GM21526 (cell line): ENCODE results near the gene KLK14.

ENCODE experiments used
- ATAC-seq: cut with Tn5 transposase; IDR thresholded peaks from one replicate; pipeline ENCODE4 v1.9.1; 2021; ENCODE audit warnings: moderate library complexity; ENCODE audit not compliant: unreplicated experiment, low FRiP score

The KLK14 gene

DNA sequence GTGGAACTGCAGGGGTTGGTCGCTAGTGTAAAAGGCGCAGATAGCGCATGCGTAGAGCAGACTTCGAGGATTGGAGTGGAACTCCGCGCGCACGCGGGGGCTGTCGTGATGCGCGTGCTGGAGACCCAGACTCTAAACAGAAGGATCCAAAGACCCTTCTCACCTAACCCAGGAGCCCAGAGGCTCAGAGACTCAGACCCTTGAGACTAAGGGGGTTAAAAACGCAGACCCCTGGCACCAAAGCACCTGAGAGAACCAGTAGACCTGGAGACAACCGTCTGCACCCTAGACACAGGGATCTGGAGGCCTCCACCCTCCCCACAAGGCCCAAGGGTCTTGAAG lies 26.1 kb upstream of the KLK14 start:
- peak; percentile 26 for ATAC-seq

GRCh38 chr19:51108066-51108804 lies 25.5 kb upstream of the KLK14 start, which contains the start of gene CTU1:
Gene CTU1, minus strand, starts transcription at chr19:51108409. Its CDS starts 3,840 bp downstream, at chr19:51104569.
- peak; percentile 87 for ATAC-seq

DNA sequence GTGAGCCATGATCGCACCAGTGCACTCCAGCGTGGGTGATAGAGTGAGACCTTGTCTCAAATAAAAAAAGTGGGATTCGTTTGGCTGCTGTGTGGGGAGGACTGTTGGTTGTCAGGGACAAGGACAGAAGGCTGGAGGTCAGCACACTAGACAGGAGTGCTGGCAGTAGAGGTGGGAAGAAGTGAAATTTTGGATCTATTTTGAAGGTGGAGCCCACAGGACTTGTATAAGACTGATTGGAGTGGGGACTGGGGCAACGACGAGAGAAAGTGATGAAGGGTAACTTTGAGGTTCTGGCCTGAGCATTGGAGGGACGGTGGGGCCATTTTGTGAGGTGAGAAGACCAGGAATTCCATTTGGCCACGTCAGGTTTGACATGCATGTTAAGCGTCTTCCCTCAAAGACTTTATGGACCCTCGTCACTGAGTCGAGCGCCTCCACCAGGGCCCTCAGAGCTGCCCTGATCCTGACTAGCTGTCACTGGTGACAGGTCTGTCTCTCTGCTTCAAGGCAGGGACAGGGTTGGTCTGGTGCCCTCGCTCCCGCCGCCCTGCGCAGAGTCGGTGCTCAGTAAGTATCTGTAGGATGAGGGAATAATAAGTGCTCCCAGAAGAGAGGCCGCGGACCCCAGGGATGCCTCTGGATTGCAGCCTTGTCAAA lies 24.8 kb upstream of the KLK14 start:
- peak; percentile 9 for ATAC-seq

GRCh38 chr19:51103926-51104341 lies 21.2 kb upstream of the KLK14 start:
- ATAC-seq = no peak

DNA sequence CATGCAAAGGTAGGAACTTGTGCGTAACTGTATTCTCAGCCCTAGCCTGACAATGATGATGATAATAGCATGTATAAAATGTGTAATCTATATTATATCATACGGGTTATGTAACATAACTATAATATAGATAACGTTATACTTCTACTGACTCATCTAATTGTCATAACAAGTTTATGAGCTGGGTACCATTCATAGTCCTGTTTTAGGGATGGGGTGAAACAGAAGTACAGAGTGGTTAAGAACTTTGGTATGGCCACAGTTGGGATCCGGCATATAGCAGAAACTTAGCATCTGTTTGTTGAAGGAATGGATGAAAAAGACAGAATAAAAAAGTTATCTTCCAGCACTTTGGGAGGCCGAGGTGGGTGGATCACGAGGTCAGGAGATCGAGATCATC lies 20.3 kb upstream of the KLK14 start:
- no peak for ATAC-seq

GRCh38 chr19:51101171-51101865 lies 18.6 kb upstream of the KLK14 start:
- ATAC-seq = no peak

GRCh38 chr19:51100601-51101000 lies 17.9 kb upstream of the KLK14 start:
- no peak for ATAC-seq

DNA sequence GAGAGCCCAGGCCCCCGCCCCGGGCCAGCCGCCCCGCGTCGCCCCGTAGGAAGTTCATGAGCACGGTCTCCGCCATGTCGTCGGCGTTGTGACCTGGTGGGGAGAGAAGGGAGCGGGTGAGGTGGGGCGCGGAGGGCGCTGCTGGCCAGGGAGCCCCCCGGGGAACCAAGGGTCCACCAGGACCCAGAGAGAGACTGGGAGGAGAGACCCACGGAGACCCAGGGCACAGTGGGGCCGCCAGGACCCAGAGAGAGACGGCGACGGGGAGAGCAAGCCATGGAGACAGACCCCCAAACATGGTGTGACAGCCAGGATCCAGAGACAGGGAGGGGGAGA lies 16.3 kb upstream of the KLK14 start:
- ATAC-seq = no peak

DNA sequence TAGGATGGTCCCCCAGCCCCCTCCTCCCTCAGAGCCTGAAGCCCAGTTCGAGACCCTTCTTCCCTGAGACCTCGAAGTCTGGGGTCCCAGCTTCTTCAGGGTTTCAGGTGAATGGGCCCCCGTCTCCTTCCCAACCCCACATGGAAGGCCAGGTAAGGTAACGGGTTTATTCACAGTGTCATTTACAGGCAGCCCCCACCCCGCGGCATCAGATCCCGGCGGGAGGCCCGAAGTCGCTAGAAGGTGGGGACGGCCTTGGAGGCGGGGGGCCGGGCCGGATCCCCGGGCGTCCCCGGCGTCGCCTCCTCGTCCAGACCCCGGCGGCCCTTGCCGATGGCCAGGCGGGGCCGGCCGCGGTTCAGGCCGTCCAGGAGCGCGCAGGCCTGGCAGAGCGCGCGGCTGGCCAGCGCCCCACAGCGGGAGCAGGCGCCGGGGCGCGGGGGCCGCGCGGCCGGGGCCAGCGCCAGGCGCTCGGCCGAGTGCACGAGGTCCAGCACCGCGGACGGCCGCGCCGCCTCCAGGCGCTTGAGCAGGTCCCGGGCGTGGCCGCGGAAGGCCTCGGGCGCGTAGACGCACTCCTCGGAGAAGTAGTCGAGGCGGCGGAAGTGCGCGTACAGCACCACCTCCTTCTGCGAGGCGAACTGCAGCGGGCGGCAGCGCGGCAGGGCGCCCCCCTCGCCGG lies 15.8 kb upstream of the KLK14 start:
- no peak for ATAC-seq

GRCh38 chr19:51097796-51098195 lies 15.1 kb upstream of the KLK14 start:
- no peak for ATAC-seq

GRCh38 chr19:51097166-51097738 lies 14.6 kb upstream of the KLK14 start:
- ATAC-seq = no peak

DNA sequence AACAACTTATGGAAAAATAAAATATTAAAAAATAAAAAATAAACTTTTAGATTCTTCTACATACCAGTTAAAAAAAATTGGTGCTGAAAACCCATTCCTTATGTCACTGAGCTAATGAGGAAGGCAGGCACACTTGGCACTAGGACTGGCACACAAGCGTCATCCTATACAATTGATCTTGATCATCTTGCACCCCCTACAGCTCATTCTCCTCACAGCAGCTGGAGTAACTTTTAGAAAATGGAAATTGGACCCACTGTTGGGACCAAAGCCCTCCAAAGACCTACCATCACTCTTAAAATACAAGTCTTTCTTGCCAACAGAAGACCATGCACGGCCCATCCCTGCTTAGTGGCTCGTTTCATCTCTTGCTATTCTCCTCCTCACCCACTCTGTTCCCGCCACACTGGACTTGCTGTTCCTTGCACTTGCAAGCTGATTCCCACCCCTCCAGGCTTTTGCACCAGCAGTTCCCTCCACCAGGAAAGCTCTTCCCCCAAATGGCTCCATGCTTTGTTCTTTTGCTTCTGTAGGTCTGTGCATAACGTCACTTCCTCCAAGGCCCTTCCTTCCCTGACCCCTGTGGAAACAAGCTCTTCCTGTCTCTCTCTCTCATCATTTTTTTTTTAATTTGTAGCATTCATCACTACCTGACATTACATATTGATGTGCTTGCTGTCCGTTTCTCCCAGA lies 13.9 kb upstream of the KLK14 start:
- ATAC-seq = no peak

- ATAC-seq = no peak
Observed at GRCh38 chr19:51094696-51095279, 12.1 kb upstream of the KLK14 start.

GRCh38 chr19:51093510-51094345 lies 11.0 kb upstream of the KLK14 start:
- ATAC-seq = no peak

- ATAC-seq = no peak
Observed at GRCh38 chr19:51093101-51093500, 10.4 kb upstream of the KLK14 start.

- no peak for ATAC-seq
Observed at GRCh38 chr19:51091895-51092873, 9.5 kb upstream of the KLK14 start.

DNA sequence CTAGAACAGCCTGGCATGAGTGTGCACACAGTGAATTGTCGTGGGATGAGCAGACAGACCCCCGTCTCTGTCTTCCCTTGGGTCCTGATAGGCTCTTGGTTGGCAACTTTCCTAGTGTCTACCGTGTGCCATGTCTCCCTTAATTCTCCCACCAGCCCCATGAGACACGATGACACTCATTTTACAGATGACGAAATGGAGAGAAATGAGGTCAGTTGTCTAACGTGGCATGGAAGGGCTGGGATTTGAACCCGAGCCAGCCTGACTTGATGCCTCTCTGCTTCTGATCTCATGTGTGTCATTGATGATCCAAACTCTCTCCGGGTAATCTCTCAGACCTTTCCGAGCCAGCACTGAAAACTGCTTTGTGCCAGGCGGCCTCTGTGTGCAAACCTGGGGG lies 8.4 kb upstream of the KLK14 start:
- ATAC-seq = no peak

GRCh38 chr19:51090471-51090870 lies 7.8 kb upstream of the KLK14 start:
- no peak for ATAC-seq
